GM19043 (cell line): Measurements from ENCODE around the gene LYVE1.

ENCODE experiments used
- ATAC-seq: cut with Tn5 transposase; IDR thresholded peaks from one replicate; pipeline ENCODE4 v1.9.1; 2021; ENCODE audit warnings: low read depth; ENCODE audit not compliant: unreplicated experiment

LYVE1 gene

DNA sequence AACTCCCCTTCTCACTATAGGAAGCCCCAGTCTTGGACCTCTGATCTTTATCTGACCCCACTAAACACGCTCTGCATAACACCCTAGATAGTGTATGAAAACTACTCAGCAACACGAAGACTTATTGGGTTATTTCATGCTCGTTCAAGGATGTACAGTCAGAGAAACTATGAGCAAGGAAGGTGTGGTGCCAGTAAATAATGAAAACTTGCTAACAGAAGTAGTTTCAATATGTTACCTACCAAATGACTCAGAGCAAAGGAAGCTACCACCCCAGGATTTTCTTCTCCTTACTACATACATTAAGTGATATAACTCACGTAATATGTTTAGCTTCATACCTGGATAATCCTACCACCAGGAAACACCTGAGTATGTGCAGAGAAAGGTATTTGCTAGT lies 25.9 kb upstream of the LYVE1 start:
- no peak for ATAC-seq

DNA sequence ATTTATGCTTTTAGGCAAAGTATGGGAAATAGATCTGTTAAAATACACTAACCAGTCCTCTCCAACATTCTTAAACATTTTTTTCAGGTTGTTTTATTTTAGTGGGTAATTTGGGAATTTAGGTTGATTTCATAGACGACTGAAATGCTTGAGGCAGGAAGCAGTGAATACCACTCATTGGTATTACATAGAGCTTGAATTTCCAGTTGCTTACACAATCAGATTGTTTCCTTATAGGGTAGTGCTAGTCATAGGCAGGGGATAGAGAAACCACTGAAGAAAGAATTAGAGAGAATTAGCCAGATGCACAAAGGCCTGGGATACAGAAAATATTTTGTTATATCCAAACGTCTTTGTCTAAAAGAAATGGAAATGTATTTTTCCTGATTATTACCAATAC lies 23.9 kb upstream of the LYVE1 start:
- no peak for ATAC-seq

DNA sequence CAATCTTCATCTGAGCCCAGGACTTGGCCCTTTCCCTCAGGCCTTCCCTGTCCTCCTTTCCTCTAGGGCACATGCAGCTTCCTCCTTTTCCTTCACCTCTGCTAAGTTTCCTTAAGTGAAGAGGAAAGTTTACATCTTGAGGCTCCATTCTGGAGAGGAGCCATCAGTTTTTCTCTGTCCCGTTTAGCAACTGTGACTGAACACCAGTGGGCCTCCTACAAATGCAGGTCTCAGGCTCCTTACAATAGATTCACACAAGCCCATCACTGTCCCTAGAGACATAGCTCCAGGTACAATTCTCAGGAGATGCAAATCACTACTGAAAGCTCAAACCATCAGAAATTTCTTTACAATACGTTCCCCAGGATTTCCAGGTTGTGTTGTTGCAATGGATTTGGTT lies 23.3 kb upstream of the LYVE1 start:
- no peak for ATAC-seq

DNA sequence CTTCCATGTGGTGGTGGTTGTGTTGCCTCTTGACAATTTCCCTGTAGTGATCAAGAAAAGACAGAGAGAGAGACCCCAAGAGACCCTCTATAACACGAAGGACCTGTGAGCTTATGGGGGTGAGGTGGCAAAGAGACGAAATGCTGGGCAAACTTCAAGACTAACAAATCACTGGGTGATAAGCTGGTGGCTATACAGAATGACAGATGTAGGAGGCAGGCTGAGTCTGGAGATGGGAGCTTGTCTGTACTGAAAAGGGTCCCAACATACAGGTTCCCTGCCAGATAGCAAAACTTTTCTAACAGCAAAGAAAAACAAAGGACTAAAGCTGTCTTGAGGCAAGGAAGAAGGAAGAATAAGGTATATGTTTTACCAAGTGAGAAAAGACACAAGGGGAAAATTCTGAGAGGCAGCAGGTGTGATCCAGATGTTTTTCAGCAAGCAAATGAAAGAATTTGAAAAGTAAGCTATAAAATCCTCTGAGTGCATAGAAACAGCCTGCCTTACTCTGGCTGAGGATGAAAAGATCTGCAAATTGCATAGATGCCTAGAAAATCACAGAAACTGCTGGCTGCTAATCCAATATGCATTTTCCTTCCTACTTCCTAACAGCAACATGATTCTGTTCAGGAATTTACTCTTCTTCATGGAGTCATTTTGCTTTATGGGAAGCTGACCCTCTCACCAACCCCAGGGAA lies 21.9 kb upstream of the LYVE1 start:
- no peak for ATAC-seq

DNA sequence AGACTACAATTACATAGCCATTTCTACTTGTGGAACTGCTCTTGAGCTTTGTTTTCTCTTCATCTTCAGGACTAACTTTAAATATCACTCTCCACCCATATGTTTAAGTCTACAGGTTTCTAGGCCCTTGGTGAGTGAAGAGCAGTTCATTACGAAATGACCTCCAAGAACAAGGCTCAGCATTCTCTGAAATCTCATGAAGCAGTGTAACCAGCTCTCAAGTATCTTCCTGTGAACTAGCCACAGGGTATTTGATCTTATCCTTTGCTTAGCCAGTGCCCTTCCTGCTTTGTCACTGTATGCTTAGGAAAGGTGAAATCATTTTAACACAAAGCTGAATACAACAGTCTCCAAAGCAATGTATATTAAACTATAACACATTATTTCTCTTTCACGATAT lies 20.4 kb upstream of the LYVE1 start:
- ATAC-seq: no peak

DNA sequence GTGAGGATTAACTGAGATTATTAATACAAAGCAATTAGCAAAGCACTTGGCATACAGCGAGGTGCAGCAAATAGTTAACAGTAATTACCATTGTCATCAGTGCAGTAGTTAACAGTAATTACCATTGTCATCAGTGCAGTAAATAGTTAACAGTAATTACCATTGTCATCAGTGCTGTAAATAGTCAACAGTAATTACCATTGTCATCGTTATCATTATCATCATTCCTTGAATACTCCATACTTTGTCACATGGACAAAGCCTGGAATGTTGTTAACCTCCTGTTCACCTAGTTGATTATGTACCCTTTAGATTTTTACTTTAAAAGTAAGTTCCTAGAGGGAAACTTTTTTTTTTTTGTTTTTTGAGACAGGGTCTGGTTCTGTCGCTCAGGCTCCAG lies 19.5 kb upstream of the LYVE1 start:
- no peak for ATAC-seq

DNA sequence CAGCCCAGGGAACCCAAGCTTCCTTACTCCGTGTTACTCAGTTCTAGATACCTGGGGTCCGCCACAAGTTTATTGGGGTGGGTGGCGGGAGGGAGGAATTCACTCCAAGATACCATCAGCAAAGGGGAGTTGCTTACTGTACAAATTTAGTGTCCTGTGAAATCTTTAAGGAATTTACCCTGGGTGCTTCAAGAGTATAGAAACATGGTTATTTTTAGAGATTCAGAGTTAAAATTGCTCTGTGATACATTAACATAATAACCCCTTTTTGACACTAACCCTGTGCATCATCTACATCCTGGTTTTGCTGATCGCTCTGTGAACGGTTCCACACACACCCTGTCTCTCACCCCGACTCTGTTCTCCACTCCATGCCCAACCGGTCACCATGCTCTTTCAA lies 18.9 kb upstream of the LYVE1 start:
- no peak for ATAC-seq

DNA sequence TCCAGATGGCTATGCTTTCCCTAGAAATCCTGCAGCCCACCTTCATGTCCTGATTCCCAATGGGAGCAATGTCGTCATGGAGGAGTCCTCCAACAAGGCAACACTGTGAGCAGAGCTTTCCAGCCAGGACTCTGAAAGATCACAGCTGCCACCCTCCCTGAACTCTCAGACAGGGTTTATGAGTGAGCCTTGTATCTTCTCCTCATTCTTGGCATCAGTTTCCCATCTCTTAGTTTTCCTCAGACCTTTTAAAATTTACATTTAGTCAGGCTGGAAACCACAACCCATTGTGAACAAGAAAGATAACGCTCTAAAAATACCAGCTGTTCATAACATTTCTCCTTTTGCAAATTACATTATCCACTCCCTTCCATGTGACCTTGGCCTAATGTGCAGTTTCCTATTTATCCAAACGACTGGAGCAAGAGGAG lies 15.6 kb upstream of the LYVE1 start:
- ATAC-seq: no peak

DNA sequence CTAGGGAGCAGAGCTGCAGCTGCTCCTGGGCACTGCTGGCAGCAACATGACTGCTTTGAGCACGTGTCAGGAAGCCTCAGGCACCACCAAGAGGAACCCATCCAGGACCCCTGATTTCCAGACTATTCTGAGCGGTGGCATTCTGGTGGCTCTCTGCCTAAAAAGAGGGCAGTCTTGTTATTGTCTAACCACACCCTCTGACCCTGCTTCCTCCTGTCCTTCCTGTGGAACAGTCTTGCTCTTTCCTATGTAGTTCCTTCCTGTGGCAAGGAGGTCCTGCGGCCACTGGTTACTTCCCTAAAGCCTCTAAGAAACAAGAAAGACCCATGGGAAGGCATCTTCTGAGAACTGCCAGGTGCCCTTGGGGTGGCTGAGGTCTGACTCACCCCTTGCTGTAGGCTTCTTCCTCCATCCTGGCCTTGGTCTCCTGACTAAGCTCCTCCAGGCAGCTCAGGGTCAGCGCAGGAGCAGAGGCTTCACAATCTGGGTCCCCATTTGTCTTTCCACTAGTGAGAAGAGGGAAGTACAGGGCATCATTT lies 13.1 kb upstream of the LYVE1 start:
- ATAC-seq: no peak

DNA sequence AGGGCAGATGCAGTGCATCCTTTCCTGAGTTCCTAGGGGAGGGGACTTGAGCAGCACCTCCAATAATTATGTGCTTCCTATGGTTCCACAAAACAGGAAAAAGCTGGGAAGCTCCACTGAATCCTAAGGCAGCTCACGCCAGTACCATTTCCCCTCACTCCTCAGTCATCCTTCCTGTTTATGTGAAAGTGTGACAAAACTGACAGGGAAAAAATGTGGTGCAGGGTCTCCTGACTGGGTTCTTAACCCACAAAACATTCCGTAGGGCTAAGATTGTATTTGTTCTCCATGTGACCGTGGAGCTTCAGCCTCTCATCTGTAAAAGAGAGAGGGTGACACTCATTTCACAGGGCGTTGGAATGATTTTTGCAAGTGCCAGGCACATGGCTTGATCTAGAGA lies 12.2 kb upstream of the LYVE1 start:
- ATAC-seq: no peak

DNA sequence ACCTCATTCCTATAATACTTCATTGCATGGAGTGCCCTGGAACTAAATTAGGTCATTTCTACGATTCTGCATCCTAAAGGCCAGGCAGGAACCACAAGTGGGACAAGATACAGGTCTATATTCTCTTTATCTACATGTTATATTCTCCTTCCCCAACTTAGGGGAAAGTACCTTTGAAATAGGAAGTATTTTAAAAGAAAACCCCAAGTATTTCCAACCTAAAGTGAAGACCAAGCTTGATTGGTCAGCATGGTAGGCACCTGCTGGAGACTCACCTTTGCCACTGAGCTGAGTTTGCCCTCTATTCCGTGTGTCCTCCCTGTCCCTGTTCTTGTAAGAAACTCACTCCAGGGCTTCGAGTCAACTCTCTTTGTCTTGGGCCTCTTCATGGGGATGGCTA lies 11.2 kb upstream of the LYVE1 start:
- ATAC-seq: no peak

DNA sequence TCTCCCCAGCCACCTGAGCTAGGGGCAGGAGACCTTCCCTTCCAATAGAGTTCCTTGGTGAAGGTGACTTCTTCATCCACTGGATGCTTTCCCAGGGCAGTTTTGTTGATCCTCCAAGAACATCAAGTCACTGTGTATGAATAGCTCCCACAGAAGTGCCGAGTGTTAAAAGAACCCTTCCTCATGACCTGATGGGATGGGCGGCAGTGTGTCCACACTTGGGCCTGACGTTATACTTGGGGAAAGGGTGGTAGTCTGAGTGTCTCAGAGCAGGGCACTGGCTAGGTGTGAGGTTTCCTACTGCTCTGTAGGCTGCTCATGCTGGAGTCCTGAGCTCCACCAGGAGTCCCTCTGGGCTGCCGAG lies 7.6 kb upstream of the LYVE1 start:
- no peak for ATAC-seq

DNA sequence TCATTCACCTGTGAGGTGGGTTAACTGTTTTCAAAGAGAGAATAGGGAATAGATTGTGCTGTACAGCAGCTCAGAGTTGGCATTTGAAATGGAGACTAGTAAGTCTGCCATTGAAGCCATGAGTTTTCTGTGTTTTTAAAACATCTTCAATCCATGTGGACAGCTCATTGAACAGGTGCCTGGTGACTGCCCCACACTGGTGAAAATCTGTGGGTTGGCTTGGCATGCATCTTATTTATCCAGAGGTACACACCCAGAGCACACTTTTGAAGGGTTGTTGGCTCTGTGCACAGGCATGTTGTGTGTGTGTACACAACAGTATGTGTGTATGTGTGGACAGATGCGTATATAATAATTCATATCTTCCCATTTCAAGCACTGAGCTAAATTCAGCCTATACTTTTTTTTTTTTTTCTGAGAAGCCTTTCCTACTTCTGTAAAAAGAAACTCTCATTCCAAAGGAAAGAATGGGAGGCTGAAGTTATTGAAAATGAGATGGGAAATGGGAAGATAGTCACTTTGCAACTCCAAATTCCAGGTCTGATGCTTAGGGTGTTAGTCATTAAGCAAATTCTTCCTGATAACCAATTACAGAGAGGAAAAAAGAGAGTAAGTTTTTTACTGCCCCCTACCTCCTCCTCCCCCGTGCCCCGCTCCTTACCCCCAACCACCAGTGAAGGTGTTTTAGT lies 7.0 kb upstream of the LYVE1 start:
- no peak for ATAC-seq

DNA sequence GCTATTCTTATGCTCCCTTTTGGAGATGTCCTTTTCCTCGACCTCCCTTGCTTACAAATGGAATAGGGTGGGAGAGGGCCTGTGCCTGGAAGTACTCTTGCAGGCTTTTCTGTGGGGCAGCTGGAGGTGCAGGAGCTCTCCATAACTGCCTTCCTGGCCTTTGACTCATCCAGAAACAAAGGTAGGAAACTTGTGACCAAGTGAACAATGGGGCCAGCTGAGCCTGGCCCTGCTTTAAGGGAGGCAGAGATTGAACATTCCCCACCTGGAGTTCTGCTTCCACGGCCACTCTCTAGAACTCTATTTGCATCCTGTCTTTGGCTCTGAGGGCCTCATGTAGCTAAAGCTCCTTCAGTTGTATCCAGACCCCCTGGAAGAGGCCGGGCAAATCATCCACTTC lies 5.1 kb upstream of the LYVE1 start:
- no peak for ATAC-seq

DNA sequence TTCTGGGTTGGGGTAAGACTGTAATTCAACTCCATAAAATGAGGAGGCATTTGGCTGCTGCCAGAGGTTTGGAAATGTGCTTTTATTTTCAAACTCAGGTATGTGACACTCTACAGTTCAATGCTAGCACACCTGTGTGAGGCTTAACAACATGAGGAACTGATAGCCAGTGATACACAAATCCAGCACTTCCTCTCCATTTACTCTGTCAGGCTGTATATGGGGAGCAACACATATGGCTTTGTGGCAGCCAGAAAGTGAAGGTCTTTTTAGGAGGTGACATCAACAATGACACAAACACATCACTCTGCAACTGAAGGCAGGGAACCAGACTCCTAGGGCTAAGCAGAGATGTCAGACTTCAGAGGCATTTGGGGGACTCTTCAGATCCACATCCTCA lies 4.6 kb upstream of the LYVE1 start:
- no peak for ATAC-seq

DNA sequence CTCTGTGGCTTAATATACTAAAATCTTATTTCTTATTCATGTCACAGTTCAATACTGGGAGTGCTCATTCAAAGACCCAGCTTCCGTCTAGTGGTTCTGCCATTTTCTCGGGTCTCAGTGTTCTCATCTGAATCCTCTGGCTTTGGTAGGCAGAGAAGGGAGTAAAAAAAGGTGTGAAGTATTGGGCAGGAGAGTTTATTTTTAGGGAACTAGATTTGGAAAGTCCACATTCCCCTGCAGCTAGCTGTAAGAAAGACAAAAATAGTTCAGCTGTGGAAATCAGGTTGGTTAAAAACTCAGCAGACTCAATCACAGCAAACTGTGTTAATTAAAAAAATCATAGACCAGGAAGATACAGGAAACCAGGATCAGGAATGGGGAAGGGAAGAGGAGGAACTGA lies 4.1 kb upstream of the LYVE1 start:
- no peak for ATAC-seq

DNA sequence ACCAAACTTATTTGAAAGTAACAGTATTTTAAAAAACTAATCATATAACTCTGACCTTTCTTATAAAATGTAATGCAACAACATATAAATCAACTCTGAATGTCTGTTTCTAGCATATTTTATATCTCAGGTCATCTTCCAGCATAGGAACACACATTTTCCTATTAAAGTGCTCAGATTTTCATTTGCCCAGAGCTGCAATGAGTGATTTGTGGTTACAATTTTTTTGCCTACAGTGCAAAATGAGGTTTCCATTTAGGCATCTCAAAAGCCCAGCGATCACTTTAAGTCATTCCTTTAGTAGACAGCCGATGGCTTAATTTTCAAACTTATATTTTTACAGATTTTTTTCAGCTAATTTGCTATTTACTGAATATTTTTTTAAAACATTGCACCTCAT lies 1.0 kb downstream of the LYVE1 start:
- no peak for ATAC-seq

DNA sequence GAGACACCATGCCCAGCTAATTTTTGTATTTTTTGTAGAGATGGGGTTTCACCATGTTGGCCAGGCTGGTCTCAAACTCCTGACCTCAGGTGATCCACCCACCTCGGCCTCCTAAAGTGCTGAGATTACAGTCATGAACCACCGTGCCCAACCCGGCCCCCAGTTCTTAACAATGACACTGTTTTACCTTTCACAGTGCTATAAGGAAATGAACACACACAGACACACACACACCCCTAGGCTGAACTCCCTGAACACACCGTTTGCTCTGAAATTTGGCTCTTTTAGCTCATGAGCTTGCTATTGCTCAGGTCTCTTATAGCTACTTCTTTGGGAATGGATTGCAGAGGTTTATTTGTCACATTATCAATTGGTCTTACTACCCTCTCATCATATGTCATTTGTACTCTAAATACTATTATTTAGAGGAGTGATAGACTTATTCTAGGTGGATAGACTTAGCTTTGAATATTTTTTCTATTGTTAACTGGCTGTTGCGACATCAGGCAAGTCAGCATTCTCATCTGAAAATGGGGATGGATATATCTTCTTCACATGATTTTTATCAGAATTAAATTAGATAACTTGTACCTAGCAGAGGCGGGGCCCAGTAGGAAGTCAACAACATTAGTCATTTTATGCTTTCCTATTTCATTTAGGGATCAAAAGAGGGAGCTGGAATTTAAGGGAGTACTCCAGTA lies 2.1 kb downstream of the LYVE1 start:
- no peak for ATAC-seq

DNA sequence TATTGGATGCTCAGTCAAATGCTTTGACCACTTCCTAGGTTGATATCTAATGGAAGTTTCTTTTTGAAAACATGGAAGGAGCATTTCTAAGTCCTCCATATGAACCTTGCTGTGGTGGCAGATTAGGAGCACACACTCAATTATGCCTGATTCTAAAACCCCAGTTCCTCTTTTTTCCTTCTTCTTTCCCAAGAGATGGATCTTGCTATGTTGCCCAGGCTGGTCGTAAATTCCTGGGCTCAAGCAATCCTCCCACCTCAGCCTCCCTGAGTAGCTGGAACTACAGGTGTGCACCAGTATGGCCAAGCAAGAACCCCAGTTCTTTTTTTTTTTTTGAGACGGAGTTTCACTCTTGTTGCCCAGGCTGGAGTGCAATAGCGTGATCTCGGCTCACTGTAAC lies 3.0 kb downstream of the LYVE1 start:
- no peak for ATAC-seq

DNA sequence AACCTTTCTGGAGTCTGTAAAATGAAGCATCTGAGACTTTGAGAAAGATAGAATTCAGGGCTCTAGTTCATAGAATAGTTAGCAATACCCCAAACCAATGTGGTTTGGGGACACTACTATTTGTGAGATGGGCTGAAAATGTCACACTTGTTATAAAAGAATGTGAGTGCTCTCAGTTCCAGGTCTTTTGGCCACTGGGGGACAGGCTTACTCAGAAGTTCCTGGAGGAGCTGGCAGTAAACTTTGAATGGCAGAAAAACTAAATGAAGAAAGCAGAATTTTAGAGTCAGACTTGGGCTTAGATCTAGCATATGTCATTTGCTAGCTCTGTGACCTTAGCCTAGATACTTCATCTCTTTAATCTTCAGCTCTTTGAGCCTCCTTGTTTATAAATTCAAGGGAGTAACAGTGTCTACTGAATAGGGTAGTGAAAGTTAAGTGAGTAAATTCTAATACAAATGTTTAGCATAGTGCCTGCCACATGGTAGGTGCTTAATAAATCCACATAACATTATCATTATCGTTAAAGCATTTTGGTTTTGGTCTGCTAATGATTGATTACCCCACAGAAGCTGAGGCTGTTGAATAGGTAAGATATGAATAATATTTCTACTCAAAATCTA lies 3.7 kb downstream of the LYVE1 start:
- no peak for ATAC-seq

DNA sequence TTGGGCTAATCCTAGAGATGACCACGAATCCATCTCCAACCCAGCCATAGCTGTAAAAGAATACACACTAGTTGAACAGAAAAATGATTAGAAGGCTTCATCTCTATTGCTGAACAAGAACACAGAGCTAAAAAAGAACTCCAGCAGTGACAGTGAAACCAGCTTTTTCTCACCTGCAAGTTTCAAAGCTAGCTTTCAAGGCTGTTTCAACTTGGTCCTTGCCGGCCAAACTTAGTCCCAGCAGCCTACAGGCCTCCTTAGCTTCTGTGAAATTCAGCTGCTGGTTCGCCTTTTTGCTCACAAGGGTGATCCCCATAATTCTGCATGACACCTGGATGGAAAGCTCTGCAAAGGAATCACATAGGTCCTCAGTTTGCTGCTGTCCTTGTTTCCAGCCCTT lies 4.4 kb downstream of the LYVE1 start:
- ATAC-seq: no peak
